ENCODE data around the gene FOXN4.

GRCh38 chr12:109288571-109288970, 20.5 kb downstream of the FOXN4 start:
- TF ChIP-seq POLR2A (IDR thresholded peaks at IDR 0.05; ENCODE audit: extremely low read depth, insufficient read length) (no peak), CTCF (IDR thresholded peaks at IDR 0.05; ENCODE audit: low read depth, low read length) (no peak), MYC (IDR thresholded peaks at IDR 0.05; ENCODE audit: low read depth, low read length) (no peak)

Data from NB4 (cell line).